HG03025 (cell line): Measurements from ENCODE around the gene KYAT1.
"Not testable (repeated sequence)": the region's sequence is repeated elsewhere in the genome, so short reads cannot be mapped to it uniquely, and the experiment has no call there.

Source experiments
- ATAC-seq: cut with Tn5 transposase; IDR thresholded peaks from one replicate; pipeline ENCODE4 v1.9.1; 2021; ENCODE audit warnings: mild to moderate bottlenecking, moderate library complexity; ENCODE audit not compliant: unreplicated experiment, low FRiP score

Gene KYAT1

GRCh38 chr9:128843171-128843570 is 38.6 kb downstream of the KYAT1 start:
- ATAC-seq, result not testable (repeated sequence)

- no peak for ATAC-seq
Measured at GRCh38 chr9:128841694-128842492, 39.9 kb downstream of the KYAT1 start.

GRCh38 chr9:128840524-128840923 is 41.2 kb downstream of the KYAT1 start:
- ATAC-seq, result no peak

- no peak for ATAC-seq
Measured at GRCh38 chr9:128838338-128838737, 43.4 kb downstream of the KYAT1 start.

GRCh38 chr9:128836509-128837145 is 45.1 kb downstream of the KYAT1 start:
- ATAC-seq, result no peak

- no peak for ATAC-seq
Measured at GRCh38 chr9:128835246-128836210, 46.2 kb downstream of the KYAT1 start.

- ATAC-seq, result no peak
Measured at GRCh38 chr9:128833696-128834095, 48.1 kb downstream of the KYAT1 start.

- ATAC-seq, result peak; percentile 92
Measured at GRCh38 chr9:128829477-128830251, 52.1 kb downstream of the KYAT1 start, which contains the start of gene SPOUT1. TSS of gene SPOUT1 (minus strand) at chr9:128829794. CDS start at chr9:128829780, 14 bp downstream.

- no peak for ATAC-seq
Measured at GRCh38 chr9:128828719-128829452, 52.9 kb downstream of the KYAT1 start.

- ATAC-seq, result no peak
Measured at GRCh38 chr9:128828267-128828666, 53.5 kb downstream of the KYAT1 start.

- no peak for ATAC-seq
Measured at GRCh38 chr9:128825923-128826700, 55.6 kb downstream of the KYAT1 start.

GRCh38 chr9:128824911-128825310 is 56.8 kb downstream of the KYAT1 start:
- ATAC-seq, result no peak

- ATAC-seq, result no peak
Measured at GRCh38 chr9:128823903-128824406, 57.8 kb downstream of the KYAT1 start.

GRCh38 chr9:128823362-128823902 is 58.3 kb downstream of the KYAT1 start:
- ATAC-seq, result no peak

- ATAC-seq, result no peak
Measured at GRCh38 chr9:128822407-128823042, 59.2 kb downstream of the KYAT1 start.

GRCh38 chr9:128821584-128822406 is 60.0 kb downstream of the KYAT1 start:
- ATAC-seq, result no peak
